ENCODE results near the gene ZSCAN18.

The ZSCAN18 gene

DNA sequence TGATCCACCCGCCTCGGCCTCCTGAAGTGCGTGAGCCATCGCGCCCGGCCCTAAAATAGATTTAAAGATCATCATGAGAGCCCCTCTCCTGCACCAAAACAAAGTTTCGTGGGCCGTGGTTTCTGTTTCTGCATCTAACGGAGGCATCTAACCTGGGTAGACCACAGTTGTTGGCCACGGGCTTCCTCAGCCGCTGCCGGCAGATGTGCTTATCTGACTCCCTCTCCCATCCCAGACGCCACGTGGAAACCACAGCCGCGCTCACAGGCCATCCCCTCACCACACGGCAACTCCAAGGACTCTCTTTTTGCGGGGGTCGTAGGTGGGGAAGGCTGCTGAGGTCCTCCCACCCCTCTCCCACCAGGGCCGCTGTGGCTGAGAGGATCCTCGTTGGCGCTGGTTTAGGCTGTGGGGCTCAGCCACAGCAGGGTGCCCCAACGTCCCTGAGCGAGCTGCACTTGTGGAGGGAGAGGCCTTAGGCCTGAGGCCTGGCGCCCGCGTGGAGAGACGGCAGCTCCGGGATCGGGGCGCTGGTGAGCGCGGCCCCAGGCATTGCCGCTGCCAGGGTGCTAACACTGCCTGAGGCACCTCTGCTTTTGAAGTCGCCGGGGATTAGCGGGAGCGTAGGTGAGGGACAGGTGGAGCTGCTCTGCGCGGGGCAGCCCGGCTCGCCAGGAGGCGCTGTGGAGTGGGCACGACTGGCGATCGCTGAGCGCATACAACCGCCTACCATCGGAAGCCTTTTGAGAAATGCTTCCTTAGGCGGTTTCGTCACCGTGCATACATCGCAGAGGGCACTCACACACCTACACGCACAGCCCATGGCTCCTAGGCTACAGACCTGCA lies 55.3 kb downstream of the ZSCAN18 start:
- no peak for DNase-seq

DNA sequence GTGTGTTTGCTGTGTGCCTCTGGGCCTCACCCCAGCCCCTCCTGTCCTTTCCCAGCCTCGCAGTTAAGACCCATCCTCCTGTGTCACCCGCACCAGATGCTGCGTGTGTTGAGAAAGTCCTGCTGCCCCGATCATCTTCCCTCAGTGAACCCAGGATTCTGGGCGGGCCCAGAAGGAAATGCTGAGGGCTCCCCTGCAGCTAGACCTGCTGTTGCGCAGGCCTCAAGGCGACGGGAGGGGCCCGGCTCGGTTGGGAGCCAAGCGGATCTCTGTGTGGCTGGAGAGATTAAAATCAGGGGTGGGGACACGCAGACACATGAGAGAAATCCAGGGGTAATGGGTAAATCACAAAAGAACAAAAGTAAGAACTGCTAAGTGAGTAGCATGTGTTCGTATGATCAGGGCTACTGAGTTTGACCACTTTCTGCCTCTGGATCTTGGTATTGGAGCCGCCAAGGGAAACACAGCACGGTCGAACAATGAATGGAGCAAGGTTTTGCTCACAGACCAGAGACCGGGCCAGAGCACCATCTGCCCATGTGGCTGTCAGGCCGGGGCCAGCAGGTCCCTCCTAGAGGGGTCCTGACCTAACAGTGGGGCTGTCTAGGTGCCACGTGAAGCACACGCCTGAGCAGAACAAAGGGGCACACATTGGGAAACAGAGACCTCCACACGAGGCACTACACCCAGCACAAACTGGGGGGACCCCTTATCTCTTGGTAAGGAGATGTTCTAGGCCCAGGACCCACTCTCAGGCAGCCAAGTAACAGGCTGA lies 57.1 kb downstream of the ZSCAN18 start:
- DNase-seq, result no peak

DNA sequence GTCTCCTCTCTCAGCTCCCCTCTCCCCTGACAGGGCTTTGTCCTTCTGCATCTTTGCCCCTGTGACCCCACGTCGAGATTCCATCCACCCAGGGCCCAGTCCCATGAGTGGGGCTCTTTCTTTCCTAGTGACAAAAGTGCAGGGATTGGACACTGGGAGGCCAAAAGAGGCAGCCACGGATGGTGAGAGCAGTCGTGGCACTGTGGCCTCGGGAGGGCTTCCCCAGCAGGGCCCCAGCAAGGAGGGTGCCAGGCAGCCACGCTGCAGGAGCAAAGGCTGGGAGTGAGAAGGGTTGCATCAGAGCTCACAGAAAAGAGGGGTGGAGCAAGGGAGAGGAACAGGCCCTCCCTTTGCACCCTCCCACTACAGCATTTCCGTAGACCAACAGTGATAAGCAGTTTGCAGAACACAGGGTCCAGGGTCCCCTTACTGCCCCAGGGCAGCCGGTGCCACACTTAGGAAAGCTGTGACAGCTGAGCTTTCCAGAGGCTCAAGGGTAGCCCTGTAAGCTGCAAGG lies 59.3 kb downstream of the ZSCAN18 start:
- DNase-seq, result no peak

DNA sequence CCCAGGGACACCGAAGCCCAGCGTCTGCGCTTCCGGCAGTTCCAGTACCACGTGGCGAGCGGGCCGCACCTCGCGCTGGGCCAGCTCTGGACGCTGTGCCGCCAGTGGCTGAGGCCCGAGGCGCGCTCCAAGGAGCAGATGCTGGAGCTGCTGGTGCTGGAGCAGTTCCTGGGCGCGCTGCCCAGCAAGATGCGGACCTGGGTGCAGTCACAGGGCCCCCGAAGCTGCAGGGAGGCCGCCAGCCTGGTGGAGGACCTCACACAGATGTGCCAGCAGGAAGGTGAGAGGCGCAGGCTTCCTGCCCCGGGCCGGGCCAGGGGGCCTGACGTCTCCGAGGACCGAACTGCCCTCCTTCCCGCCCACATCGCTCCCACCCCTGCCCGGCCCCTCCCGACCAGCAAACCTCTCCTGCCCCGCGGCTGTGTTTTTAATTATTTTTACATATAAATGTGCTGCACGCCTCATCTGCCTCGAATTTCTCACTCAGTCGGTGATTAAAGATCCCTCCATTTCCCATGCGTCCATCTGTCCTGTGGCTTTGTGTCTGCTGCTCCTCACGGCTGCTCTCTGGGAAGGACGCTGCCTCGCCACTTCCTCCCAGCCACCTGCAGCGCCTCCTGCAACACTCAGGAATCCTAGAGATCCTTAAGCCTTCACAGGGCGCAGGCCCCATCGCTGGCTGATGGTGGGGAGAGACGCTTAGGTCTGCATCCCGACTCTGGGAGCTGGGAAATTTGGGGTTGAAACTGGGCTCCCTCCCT lies 59.9 kb downstream of the ZSCAN18 start:
- DNase-seq, result no peak

DNA sequence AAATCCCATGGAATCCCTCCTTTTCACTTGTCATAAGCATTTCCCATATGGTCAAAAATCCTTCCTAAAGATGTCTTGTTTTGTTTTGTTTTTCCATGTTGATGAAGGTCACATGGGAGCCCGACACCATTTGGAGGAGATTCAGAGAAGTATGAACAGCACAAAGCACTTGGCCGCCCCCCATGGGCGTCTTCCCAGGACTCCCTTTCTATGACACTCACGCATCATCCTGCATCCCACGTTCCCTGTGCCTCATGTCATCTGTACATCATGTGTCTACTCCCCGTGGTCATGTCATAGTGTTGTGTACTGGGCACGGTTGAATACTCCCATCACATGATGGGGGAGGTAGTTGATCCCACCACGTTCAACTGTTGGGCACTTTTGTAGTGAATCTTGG lies 62.2 kb downstream of the ZSCAN18 start:
- DNase-seq, result no peak

DNA sequence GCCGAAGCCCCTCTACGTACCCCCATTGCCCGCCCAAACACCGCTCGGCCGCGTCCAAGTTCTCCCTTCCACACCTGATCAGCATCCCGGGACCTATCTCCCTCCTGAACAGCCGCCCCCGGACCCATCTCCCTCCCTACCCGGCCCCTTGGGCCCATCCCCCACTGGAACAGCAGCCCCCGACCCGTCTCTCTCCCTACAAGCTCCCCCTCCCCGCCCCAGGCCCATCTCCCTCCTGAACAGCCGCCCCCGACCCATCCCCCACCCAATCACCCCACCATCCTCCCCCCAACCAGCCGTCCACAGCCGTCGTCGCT lies 63.6 kb downstream of the ZSCAN18 start:
- no peak for DNase-seq
